Choroid plexus epithelial cell (primary cell): ENCODE results near the gene KRTAP5-1.

Experiments used
- DNase-seq: peaks from one replicate; pipeline ENCODE4 v3.0.0-alpha.2; 2010; ENCODE audit warnings: low read depth
- H3K4me3 ChIP-seq: 2 replicates; pipeline ENCODE4 v1.5.1; 2011; ENCODE audit warnings: low read depth, mild to moderate bottlenecking, control low read depth, low read length, moderate library complexity
- CTCF ChIP-seq: conservative IDR thresholded peaks from 2 replicates; pipeline ENCODE4 v1.5.1; 2011; ENCODE audit warnings: low read depth, mild to moderate bottlenecking, control low read depth, inconsistent platforms, low read length, moderate library complexity

KRTAP5-1 gene

DNA sequence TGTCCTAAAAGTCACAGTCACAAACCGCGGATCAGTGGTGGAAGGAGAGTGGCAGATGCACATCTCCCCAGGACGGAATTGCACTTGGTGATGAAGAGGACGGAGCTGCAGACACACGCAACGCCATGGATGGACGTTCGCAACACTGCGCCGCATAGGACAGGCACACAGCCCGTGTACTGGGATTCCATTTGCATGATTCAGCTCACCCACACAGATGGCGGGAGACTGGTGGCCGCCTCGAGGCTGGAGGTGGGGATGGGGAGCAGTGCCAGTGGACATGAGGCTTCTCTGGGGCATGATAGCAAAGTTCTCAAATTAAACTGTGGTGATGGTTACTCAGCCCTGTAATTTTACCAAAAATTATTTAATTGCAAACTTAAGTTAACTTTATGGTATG lies 50.4 kb downstream of the KRTAP5-1 start:
- no peak for DNase-seq
- H3K4me3 ChIP-seq = no peak overlapping the region
- TF ChIP-seq CTCF = no peak
